NCI-H82 treated with DMSO at 0.1 percent for 48 hours (cell line): ENCODE measurements around the gene SH3RF1.
"Not testable (repeated sequence)": the region's sequence is repeated elsewhere in the genome, so short reads cannot be mapped to it uniquely, and the experiment has no call there.

Experiments
- DNase-seq: peaks from one replicate; lab custom pipeline; 2025; ENCODE audit not compliant: unreplicated experiment; lab: John Stamatoyannopoulos, UW

Gene SH3RF1

GRCh38 chr4:169202878-169203277, 67.9 kb downstream of the SH3RF1 start:
- DNase-seq, result no peak

GRCh38 chr4:169202145-169202699, 68.5 kb downstream of the SH3RF1 start:
- no peak for DNase-seq

- peak; percentile 35 for DNase-seq
Measured at GRCh38 chr4:169201222-169202144, 69.3 kb downstream of the SH3RF1 start.

GRCh38 chr4:169200361-169201030, 70.3 kb downstream of the SH3RF1 start:
- DNase-seq, result no peak

- DNase-seq, result no peak
Measured at GRCh38 chr4:169199184-169199583, 71.6 kb downstream of the SH3RF1 start.

GRCh38 chr4:169198167-169198566, 72.6 kb downstream of the SH3RF1 start:
- no peak for DNase-seq

- DNase-seq, result not testable (repeated sequence)
Measured at GRCh38 chr4:169197206-169197605, 73.5 kb downstream of the SH3RF1 start.

- no peak for DNase-seq
Measured at GRCh38 chr4:169195032-169195431, 75.7 kb downstream of the SH3RF1 start.

- not testable (repeated sequence) for DNase-seq
Measured at GRCh38 chr4:169189968-169190367, 80.8 kb downstream of the SH3RF1 start.

GRCh38 chr4:169189372-169189771, 81.4 kb downstream of the SH3RF1 start:
- DNase-seq, result no peak

- no peak for DNase-seq
Measured at GRCh38 chr4:169188204-169188603, 82.6 kb downstream of the SH3RF1 start.

GRCh38 chr4:169185133-169185956, 85.4 kb downstream of the SH3RF1 start:
- DNase-seq, result no peak

GRCh38 chr4:169184686-169185085, 86.1 kb downstream of the SH3RF1 start:
- no peak for DNase-seq

- DNase-seq, result no peak
Measured at GRCh38 chr4:169184236-169184635, 86.5 kb downstream of the SH3RF1 start.

GRCh38 chr4:169183581-169183980, 87.2 kb downstream of the SH3RF1 start:
- no peak for DNase-seq

- no peak for DNase-seq
Measured at GRCh38 chr4:169179609-169180521, 90.9 kb downstream of the SH3RF1 start.

GRCh38 chr4:169178092-169178491, 92.7 kb downstream of the SH3RF1 start:
- not testable (repeated sequence) for DNase-seq

GRCh38 chr4:169175476-169175875, 95.3 kb downstream of the SH3RF1 start:
- no peak for DNase-seq

GRCh38 chr4:169175035-169175434, 95.7 kb downstream of the SH3RF1 start:
- no peak for DNase-seq

GRCh38 chr4:169174247-169174646, 96.5 kb downstream of the SH3RF1 start:
- DNase-seq, result no peak
